T-helper 17 cell (primary cell): ENCODE data around the gene HAGH. TPM values are rescaled to one million over a fixed set of nuclear protein-coding genes. Genes with fewer than 3 reads are reported as not detected.

Experiments
- ATAC-seq: fragments of 150-1000 bp; cut with Tn5 transposase; 2 replicates; pipeline ENCODE4 v1.10.0; 2021; ENCODE audit warnings: mild to moderate bottlenecking, moderate library complexity
- DNase-seq, 3 donors: peaks; one replicate each; pipeline versions ENCODE4 v3.0.0 to v3.0.0-alpha.2; 2020 to 2021
- H3K9me3 ChIP-seq: one replicate; pipeline ENCODE4 v1.7.0; 2013; ENCODE audit warnings: low read length, mild to moderate bottlenecking; ENCODE audit not compliant: control insufficient read depth, poor library complexity, severe bottlenecking
- H3K27ac Mint-ChIP-seq: one replicate; pipeline ENCODE4 v1.8.0; 2022; ENCODE audit warnings: mild to moderate bottlenecking, moderate library complexity, mixed read lengths
- H3K27me3 Mint-ChIP-seq: one replicate; pipeline ENCODE4 v1.8.0; 2022; ENCODE audit warnings: mixed read lengths
- H3K36me3 Mint-ChIP-seq: one replicate; pipeline ENCODE4 v1.8.0; 2022; ENCODE audit warnings: low read depth, mixed read lengths
- H3K4me1 Mint-ChIP-seq: one replicate; pipeline ENCODE4 v1.8.0; 2022; ENCODE audit warnings: mild to moderate bottlenecking, mixed read lengths
- H3K4me3 Mint-ChIP-seq: one replicate; pipeline ENCODE4 v1.8.0; 2022; ENCODE audit warnings: mild to moderate bottlenecking, moderate library complexity, mixed read lengths
- total RNA-seq, 4 donors: library from RNA in 2 of 4; stranded (reverse) in 2 of 4; gene quantifications; one replicate each; pipeline ENCODE4 v1.2.3 and lab custom pipeline; 2022 to 2026

HAGH gene
- total RNA-seq, 2 donors from 2014 or later, result 35.8 to 37.9 TPM

DNA sequence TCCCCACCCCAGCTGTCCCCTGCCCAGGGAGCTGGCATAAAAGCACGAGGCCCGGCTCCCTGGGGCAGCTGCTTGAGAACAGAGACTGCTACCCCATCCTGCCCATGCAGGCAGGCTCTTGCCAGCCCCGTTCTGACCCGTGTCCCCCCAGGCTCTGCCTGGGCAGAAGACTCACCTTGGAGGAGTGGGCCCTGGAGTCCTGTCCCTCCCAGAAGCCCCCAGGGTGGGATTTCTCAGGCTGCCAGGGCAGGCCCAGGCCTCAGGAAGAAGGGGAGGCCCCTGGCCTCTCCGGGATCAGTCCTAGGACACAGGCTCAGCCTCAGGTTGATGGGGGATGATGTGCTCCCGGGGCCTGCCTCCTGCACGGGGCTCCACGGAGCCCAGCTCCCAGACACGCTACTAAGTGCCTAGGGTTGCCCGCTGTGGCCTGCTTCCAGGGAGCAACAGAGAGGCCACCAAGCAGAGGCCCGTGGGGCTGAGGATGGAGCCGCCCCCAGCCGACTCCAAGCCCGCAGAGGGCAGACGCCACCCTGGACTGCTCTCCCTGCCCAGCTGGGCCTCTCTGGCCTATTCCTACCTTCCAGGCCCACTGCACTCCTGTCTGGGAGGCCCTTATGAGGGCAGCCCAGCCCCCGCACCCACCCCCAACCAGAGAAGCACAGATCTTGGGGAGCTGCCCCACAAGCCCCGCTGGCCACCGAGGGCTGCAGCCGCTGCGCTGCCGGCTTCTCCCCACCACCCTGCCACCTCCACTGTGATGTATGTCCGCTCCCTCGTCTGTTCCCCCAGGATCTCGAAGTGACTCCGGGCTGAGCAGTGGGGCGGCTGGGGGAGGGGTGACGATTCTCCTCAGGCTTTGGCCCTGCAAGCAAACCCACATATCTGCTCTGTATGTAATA, 57.0 kb downstream of the HAGH start:
- ATAC-seq (no peak), DNase-seq (no peak)
- H3K27me3 Mint-ChIP-seq, result no peaks in the 10 kb centered on the region
- H3K4me1 Mint-ChIP-seq, result peaks cover 14% of the 10 kb centered on the region
- peak overlapping the region; percentile 58 for H3K4me3 Mint-ChIP-seq
- H3K27ac Mint-ChIP-seq, result peak overlapping the region; percentile 79
- no peaks in the 10 kb centered on the region for H3K9me3 ChIP-seq
- no peaks in the 10 kb centered on the region for H3K36me3 Mint-ChIP-seq

DNA sequence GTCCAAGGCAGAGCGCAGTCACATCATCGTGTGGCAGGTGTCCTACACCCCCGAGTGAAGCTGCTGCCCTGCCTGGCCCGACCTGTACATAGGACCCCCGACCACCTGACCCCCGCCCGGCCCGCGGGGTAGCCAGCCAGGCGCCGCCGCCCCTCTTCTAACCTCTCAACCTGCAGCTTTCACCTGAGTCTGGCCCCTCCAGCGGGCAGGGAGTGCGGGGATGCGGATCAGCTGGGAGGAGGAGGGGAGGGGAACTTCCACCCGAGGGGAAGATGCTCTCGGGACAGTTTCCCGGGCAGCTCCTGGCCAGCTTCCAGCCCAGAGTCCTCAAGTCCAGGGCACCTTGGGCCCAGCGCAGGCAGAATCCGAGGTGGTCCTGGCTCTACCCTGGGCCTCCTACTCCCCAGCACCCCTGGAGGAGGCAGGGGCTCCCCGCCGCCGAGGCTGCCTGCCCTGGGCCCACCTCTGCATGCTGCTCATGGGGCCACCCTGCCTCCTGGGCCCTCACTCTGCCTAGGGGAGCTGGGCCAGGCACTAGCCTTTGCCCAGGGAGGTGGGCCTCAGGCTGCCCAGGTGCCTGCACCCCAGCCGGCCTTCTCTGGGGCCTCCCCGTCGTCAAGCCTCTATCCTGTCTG, 57.7 kb downstream of the HAGH start:
- no peaks in the 10 kb centered on the region for H3K27me3 Mint-ChIP-seq
- ATAC-seq (no peak), DNase-seq (no peak)
- no peaks in the 10 kb centered on the region for H3K9me3 ChIP-seq
- H3K27ac Mint-ChIP-seq, result no peak overlapping the region
- no peak overlapping the region for H3K4me3 Mint-ChIP-seq
- no peaks in the 10 kb centered on the region for H3K36me3 Mint-ChIP-seq
- peaks cover 12% of the 10 kb centered on the region for H3K4me1 Mint-ChIP-seq

DNA sequence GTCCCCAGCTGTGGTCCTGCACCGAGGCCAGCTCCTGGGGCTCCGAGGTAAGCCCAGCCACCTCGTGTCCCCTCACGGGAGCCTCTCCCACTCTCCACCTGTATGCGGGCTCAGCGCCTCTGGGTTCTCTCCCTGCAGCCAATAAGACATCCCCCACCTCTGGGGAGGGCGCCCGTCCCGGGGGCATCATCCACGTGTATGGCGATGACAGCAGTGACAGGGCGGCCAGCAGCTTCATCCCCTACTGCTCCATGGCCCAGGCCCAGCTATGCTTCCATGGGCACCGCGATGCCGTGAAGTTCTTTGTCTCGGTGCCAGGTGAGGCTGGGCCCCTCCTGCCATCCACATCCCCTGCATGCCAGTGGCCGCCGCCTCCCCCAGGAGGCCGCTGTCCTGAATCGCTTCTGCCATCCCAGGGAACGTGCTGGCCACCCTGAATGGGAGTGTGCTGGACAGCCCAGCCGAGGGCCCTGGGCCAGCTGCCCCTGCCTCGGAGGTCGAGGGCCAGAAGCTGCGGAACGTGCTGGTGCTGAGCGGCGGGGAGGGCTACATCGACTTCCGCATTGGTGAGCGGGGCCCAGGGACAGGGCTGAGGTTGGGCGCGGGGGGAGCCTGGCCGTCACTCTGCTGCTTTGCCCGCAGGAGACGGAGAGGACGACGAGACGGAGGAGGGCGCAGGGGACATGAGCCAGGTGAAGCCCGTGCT, 58.4 kb downstream of the HAGH start:
- H3K27me3 Mint-ChIP-seq, result no peaks in the 10 kb centered on the region
- DNase-seq, result no peak
- H3K4me1 Mint-ChIP-seq, result peaks cover 11% of the 10 kb centered on the region
- H3K27ac Mint-ChIP-seq, result peak overlapping the region; percentile 62
- ATAC-seq, result no peak
- H3K4me3 Mint-ChIP-seq, result peak overlapping the region; percentile 28
- H3K36me3 Mint-ChIP-seq, result no peaks in the 10 kb centered on the region
- H3K9me3 ChIP-seq, result no peaks in the 10 kb centered on the region

DNA sequence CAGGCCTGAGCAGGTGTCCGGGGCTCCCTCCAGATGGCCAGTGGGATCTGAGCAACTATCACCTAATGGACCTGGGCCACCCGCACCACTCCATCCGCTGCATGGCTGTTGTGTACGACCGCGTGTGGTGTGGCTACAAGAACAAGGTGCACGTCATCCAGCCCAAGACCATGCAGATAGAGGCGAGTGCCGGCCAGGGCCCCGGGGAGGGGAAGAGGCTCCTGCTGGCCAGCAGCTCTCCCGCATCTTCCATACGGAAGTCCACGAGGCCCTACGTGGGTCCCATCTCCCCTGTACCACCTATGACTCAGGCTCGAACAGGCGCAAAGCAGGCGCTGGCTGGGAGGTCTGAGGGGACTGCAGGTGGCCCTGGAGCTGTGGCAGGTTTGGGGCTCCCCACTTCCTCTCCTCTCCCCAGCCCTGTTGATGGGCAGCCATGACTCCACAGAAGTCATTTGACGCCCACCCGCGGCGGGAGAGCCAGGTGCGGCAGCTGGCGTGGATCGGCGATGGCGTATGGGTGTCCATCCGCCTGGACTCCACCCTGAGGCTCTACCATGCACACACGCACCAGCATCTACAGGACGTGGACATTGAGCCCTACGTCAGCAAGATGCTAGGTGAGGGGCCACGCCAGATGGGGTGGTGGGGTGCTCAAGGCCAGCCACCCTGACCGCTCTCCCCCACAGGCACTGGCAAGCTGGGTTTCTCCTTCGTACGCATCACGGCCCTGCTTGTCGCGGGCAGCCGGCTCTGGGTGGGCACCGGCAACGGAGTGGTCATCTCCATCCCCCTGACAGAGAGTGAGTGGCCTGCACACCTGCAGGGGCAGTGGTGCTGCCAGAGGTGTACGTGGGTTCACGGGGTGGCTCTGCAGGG, 59.3 kb downstream of the HAGH start:
- no peak overlapping the region for H3K4me3 Mint-ChIP-seq
- DNase-seq, result no peak
- H3K9me3 ChIP-seq, result no peaks in the 10 kb centered on the region
- peaks cover 11% of the 10 kb centered on the region for H3K4me1 Mint-ChIP-seq
- no peak for ATAC-seq
- H3K27ac Mint-ChIP-seq, result peak overlapping the region; percentile 62
- H3K27me3 Mint-ChIP-seq, result no peaks in the 10 kb centered on the region
- no peaks in the 10 kb centered on the region for H3K36me3 Mint-ChIP-seq

DNA sequence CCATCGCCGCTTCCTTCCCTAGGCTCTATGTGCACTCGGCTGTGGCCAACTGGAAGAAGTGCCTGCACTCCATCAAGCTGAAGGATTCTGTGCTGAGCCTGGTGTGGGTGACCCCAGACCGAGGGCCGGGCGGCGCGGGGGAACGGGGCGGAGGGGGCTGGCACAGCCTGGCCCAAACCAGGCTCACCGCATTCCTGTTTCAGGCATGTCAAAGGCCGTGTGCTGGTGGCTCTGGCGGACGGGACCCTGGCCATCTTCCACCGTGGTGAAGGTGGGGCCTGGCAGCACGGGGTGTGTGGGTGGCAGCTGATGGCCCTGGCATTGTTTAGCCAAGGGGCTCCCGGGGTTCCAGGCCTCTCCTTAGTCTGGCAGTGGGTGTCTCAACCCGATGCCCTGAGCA, 59.9 kb downstream of the HAGH start:
- no peak overlapping the region for H3K27ac Mint-ChIP-seq
- DNase-seq (no peak), ATAC-seq (no peak)
- peaks cover 5% of the 10 kb centered on the region for H3K4me1 Mint-ChIP-seq
- H3K9me3 ChIP-seq, result no peaks in the 10 kb centered on the region
- H3K4me3 Mint-ChIP-seq, result no peak overlapping the region
- no peaks in the 10 kb centered on the region for H3K36me3 Mint-ChIP-seq
- H3K27me3 Mint-ChIP-seq, result no peaks in the 10 kb centered on the region

- Mint-ChIP-seq H3K4me1 (peaks cover 5% of the 10 kb centered on the region), H3K27ac (no peak overlapping the region), H3K36me3 (no peaks in the 10 kb centered on the region), H3K4me3 (no peak overlapping the region), H3K27me3 (no peaks in the 10 kb centered on the region)
- H3K9me3 ChIP-seq, result no peaks in the 10 kb centered on the region
- no peak for ATAC-seq
- no peak for DNase-seq
Observed at GRCh38 chr16:1766231-1766630, 60.4 kb downstream of the HAGH start.

DNA sequence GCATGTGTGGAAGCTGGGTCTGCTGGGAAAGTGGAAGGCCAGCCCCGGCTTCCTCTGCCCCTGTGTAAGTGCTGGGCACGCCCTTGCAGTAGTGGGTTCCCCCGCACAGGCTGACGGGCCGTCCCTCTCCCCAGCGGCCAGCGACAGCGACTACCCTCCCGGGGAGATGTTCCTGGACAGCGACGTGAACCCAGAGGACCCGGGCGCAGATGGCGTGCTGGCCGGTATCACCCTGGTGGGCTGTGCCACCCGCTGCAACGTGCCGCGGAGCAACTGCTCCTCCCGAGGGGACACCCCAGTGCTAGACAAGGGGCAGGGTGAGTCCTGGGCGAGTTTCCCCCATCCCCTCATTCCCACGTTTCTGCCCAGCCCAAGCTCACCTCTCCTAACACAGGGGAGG, 60.8 kb downstream of the HAGH start:
- H3K4me1 Mint-ChIP-seq, result peaks cover 5% of the 10 kb centered on the region
- DNase-seq, result no peak
- H3K27ac Mint-ChIP-seq, result no peak overlapping the region
- no peak for ATAC-seq
- no peaks in the 10 kb centered on the region for H3K36me3 Mint-ChIP-seq
- no peaks in the 10 kb centered on the region for H3K27me3 Mint-ChIP-seq
- H3K9me3 ChIP-seq, result no peaks in the 10 kb centered on the region
- H3K4me3 Mint-ChIP-seq, result no peak overlapping the region

DNA sequence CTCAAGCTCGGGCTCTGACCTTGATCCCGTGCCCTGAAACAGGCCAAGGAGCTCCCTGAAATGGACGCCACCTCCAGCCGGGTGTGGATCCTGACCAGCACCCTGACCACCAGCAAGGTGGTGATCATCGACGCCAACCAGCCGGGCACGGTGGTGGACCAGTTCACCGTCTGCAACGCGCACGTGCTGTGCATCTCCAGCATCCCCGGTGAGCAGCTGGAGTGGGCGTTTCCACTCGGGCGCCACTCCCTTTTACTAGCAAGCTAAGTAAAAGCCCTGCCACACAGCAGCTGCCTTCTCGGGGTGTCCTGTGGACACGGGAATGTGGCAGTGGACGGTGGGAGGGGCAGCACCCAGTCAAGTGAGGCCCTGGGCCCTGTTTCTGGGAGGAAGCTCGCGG, 61.7 kb downstream of the HAGH start:
- Mint-ChIP-seq H3K4me3 (no peak overlapping the region), H3K36me3 (no peaks in the 10 kb centered on the region), H3K27ac (no peak overlapping the region), H3K4me1 (peaks cover 4% of the 10 kb centered on the region), H3K27me3 (no peaks in the 10 kb centered on the region)
- ATAC-seq, result no peak
- H3K9me3 ChIP-seq, result no peaks in the 10 kb centered on the region
- DNase-seq, result no peak

DNA sequence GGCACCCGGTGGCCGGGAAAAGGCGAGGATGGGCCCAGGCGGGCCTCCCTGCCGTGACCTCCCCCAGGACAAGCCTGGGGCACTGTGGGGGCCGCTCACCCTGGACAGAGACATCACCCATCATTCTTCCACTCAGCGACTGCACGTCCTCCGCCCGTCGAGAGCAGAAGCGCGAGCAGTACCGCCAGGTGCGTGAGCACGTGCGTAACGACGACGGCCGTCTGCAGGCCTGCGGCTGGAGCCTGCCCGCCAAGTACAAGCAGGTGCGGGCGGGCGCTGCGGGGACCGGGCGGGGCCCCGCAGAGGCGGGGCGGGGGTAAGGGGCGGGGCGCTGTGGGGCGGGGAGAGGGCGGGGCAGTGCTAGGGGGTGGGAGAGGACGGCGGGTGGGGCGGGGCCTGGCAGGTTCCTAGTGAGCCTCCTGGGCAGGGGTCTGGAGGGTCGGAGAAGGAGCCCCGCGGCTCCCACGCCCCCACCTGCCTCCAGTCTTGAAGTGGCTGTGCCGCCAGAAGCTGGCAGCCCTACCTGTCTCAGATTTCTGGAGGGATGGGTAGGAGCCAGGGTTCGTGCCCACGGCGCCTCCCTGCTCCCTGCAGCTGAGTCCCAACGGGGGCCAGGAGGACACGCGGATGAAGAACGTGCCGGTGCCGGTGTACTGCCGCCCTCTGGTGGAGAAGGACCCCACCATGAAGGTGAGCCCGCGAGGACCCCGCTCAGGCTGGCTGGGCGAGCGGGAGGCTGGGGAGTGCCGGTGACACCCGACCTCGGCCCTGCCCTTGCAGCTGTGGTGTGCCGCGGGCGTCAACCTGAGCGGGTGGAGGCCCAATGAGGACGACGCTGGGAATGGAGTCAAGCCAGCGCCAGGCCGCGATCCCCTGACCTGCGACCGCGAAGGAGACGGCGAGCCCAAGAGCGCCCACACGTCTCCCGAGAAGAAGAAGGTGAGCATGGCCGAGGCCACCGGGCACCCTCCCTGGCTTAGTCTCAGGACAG, 62.8 kb downstream of the HAGH start:
- H3K4me3 Mint-ChIP-seq, result no peak overlapping the region
- peaks cover 2% of the 10 kb centered on the region for H3K4me1 Mint-ChIP-seq
- no peaks in the 10 kb centered on the region for H3K36me3 Mint-ChIP-seq
- H3K27ac Mint-ChIP-seq, result no peak overlapping the region
- no peaks in the 10 kb centered on the region for H3K27me3 Mint-ChIP-seq
- H3K9me3 ChIP-seq, result no peaks in the 10 kb centered on the region
- DNase-seq (no peak), ATAC-seq (no peak)

DNA sequence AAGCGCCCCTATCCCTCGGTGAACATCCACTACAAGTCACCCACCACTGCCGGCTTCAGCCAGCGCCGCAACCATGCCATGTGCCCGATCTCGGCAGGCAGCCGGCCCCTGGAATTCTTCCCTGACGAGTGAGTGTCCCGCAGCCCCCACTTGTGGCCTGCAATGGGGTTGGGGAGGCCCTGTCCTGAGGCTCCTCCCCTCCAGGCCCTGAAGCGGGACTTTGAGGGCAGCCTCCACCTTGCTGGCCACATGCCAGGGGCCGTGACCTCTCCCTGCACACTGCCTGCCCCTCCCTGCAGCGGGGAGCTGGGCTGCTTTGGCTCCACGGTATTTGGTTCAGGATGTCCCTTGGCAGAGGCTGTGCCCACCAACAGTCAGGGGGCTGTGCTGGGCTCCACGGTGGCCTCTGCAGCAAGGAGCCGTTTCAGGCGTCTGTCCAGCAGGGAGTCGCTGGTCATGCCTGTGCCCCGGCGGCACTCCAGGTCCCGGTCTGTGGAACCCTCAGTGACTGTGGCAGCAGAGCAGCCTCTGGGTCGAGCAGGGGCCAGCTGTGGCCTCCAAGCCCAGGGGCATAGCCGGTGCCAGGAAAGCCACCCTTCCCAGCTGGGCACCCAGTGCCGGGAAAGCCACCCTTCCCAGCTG, 63.6 kb downstream of the HAGH start:
- H3K27me3 Mint-ChIP-seq, result no peaks in the 10 kb centered on the region
- no peak for ATAC-seq
- H3K27ac Mint-ChIP-seq, result no peak overlapping the region
- DNase-seq, result no peak
- peaks cover 2% of the 10 kb centered on the region for H3K4me1 Mint-ChIP-seq
- no peak overlapping the region for H3K4me3 Mint-ChIP-seq
- no peaks in the 10 kb centered on the region for H3K9me3 ChIP-seq
- no peaks in the 10 kb centered on the region for H3K36me3 Mint-ChIP-seq

DNA sequence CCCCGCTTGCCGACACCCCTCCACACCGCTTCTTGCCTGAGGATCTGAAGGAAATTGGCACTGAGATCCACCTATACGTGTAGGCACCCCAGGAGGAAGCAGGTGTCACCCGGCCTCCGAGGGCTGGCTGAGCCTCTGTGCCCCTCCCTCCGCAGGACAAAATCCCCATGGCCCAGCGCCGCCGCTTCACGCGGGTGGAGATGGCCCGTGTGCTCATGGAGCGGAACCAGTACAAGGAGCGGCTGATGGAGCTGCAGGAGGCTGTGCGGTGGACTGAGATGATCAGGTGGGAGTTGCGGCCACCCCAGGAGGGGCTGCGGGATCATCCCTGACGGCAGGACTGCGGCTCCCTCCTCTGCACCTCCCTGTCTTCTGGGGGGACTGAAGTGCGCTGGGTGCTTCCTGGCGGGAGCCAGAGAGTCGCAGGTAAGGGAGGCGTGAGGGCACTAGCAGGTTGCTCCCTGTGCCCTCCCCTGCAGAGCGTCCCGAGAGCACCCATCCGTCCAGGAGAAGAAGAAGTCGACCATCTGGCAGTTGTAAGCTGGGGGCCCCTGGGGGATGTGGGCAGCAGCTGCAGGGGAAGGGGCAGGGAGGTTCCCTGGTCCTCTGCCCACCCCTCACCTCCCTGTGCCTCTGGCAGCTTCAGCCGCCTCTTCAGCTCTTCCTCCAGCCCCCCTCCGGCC, 64.3 kb downstream of the HAGH start:
- Mint-ChIP-seq H3K27me3 (no peaks in the 10 kb centered on the region), H3K4me3 (no peak overlapping the region), H3K27ac (no peak overlapping the region), H3K4me1 (peaks cover 5% of the 10 kb centered on the region), H3K36me3 (no peaks in the 10 kb centered on the region)
- H3K9me3 ChIP-seq, result no peaks in the 10 kb centered on the region
- ATAC-seq (no peak), DNase-seq (no peak)
